ENCODE data around the gene OR2S2. TPM values are rescaled to one million over a fixed set of nuclear protein-coding genes. Genes with fewer than 3 reads are reported as not detected.

Gene OR2S2
- polyA plus RNA-seq, 3 donors, result not detected

DNA sequence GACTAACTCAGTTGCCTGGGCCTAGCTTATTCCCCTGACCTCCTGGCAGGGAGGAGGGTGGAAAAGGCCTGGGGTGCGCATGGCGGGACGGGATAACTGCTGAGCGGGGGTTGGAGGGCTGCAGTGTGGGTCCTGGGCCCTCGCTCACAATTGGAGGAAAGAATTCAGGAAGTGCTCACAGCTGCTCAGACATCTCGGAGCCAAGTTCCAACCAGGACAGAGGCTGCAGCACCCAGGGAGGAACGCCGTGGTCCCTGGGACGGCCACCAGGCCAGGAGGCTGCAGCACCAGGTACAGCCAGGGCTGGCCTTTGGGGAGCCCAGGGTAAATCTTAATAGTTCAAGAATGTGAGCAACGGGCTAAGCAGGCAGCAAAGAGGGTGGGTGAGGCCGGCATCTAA lies 48.7 kb downstream of the OR2S2 start, which contains the start of gene SPAAR:
Gene SPAAR, plus strand, starts transcription at position 217 of the 400 bp plus-strand sequence. CDS start 974 bp downstream, outside the sequence.
- no peak for DNase-seq

DNA sequence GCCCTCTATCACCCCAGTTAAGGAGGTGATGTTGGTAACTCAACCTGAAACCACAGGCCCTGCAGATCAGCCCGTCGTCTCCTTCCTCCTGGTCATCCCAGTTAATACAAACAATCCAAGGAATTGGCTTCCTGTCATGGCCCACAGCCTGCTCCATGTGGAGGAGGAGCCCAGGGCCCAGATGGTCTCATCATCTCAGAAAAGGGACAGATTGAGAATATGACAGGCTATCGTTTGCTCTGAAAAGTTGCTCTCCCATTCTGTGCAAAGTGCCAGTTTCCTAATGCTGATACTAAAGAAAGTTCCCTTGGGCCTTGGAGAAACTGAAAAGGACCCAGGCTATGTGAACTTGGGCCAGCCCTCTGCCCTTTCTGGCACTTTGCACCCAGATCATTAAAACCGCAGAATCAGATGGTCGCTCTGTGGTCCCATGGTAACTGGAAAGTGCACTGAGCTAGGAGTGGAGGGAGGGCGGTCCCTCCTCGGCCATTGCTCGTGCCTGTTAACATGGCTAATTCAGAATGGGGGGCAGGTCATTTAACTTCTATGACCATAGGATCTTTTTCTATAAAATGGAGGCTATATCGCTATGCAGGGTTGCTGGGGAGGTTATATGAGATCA lies 49.3 kb downstream of the OR2S2 start:
- no peak for DNase-seq

DNA sequence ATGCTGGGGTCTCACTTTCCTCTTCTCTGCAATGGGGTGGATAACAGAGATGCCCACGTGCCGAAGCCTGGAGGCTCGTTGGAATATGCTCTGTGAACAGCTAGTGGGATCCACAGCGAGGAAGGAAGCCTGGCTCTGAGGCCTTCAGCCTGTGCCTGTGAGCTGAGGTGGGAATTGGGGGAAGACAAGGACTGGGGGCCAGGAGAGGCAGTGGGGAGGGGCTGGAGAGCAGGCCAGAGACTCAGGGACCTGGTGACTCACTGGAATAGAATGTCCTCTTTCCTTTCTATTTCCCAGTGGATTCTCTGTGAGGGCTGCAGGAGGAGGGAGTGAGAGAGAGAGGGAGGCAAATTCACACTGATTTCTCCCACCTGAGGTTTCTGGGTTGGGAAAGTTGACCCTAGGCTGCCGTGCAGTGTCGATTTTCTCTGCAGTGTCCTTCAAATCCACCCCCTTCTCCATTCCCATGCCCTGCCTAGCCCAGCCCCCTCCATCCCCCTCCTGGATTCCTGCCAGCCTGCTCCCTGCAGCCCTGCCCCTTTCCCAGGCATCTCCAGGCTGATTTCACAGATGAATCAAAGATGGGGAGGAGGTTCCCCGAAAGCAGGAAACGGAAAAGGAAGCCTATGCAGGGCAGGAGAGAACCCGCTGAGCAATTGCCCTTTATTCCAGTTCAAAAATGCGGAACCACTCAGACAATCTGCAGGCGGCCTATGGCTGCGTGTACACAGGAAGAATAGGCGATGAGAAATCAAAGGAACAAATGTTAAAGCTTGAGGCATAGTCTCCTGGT lies 50.0 kb downstream of the OR2S2 start:
- peak; percentile 62 for DNase-seq

Other genes starting within 250 kb of the OR2S2 start
- 100 to 1,000 TPM; 164 to 188 (median 181) TPM for gene TLN1, start 226.0 kb downstream of the OR2S2 start, polyA plus RNA-seq (ENCODE audit: insufficient read length in 3 of 3)
- 10 to 100 TPM; 40.1 to 42.5 (median 40.9) TPM for gene CREB3, start 225.5 kb downstream of the OR2S2 start, polyA plus RNA-seq (ENCODE audit: insufficient read length in 3 of 3)
- gene GBA2, start 208.9 kb downstream of the OR2S2 start, polyA plus RNA-seq (ENCODE audit: insufficient read length in 3 of 3), result 100 to 1,000 TPM in 2 of 3 donors, 10 to 100 TPM in 1; 94.4 to 139 (median 127) TPM
- 10 to 100 TPM; 28.7 to 31.8 (median 31.1) TPM for gene RGP1, start 208.9 kb downstream of the OR2S2 start, polyA plus RNA-seq (ENCODE audit: insufficient read length in 3 of 3)
- 1 to 10 TPM in 1 of 3 donors, under 1 TPM in 1, not detected in 1; 0.70 to 1.3 TPM for gene MSMP, start 203.9 kb downstream of the OR2S2 start, polyA plus RNA-seq (ENCODE audit: insufficient read length in 3 of 3)
- gene NPR2, start 166.6 kb downstream of the OR2S2 start, polyA plus RNA-seq (ENCODE audit: insufficient read length in 3 of 3), result 10 to 100 TPM; 24.5 to 29.4 (median 28.2) TPM
- gene SPAG8, start 145.9 kb downstream of the OR2S2 start, polyA plus RNA-seq (ENCODE audit: insufficient read length in 3 of 3), result 1 to 10 TPM; 5.5 to 8.6 (median 6.0) TPM
- 10 to 100 TPM; 51.8 to 60.2 (median 59.5) TPM for gene HINT2, start 143.1 kb downstream of the OR2S2 start, polyA plus RNA-seq (ENCODE audit: insufficient read length in 3 of 3)
- under 1 TPM; 0.09 to 0.41 (median 0.12) TPM for gene FAM221B, start 129.4 kb downstream of the OR2S2 start, polyA plus RNA-seq (ENCODE audit: insufficient read length in 3 of 3)
- 10 to 100 TPM; 30.2 to 36.2 (median 31.1) TPM for gene TMEM8B, start 128.9 kb downstream of the OR2S2 start, polyA plus RNA-seq (ENCODE audit: insufficient read length in 3 of 3)
- under 1 TPM in 2 of 3 donors, not detected in 1; 0.06 to 0.22 TPM for gene OR13J1, start 87.8 kb downstream of the OR2S2 start, polyA plus RNA-seq (ENCODE audit: insufficient read length in 3 of 3)
- under 1 TPM in 1 of 3 donors, not detected in 2; 0.64 TPM for gene HRCT1, start 52.0 kb downstream of the OR2S2 start, polyA plus RNA-seq (ENCODE audit: insufficient read length in 3 of 3)
- 1 to 10 TPM; 1.3 to 1.9 (median 1.8) TPM for gene SPAAR, start 48.7 kb downstream of the OR2S2 start, polyA plus RNA-seq (ENCODE audit: insufficient read length in 3 of 3)
- gene RECK, start 78.8 kb upstream of the OR2S2 start, polyA plus RNA-seq (ENCODE audit: insufficient read length in 3 of 3), result 10 to 100 TPM; 25.4 to 28.1 (median 26.5) TPM
- 10 to 100 TPM; 36.7 to 42.6 (median 41.9) TPM for gene GLIPR2, start 178.6 kb upstream of the OR2S2 start, polyA plus RNA-seq (ENCODE audit: insufficient read length in 3 of 3)
- gene CCIN, start 211.2 kb upstream of the OR2S2 start, polyA plus RNA-seq (ENCODE audit: insufficient read length in 3 of 3), result under 1 TPM; 0.27 to 0.54 (median 0.29) TPM
- gene CLTA, start 232.8 kb upstream of the OR2S2 start, polyA plus RNA-seq (ENCODE audit: insufficient read length in 3 of 3), result 100 to 1,000 TPM; 260 to 301 (median 281) TPM

Measured in renal pelvis (tissue), 4 donors.